Nephron (organoid): ENCODE data around the gene CACNG5.

Source experiments
- H3K27ac Mint-ChIP-seq, 3 experiments: 2 replicates each; pipeline ENCODE4 v1.8.0; 2020; ENCODE audit warnings: mixed read lengths in 3 of 3, mild to moderate bottlenecking in 2 of 3, moderate library complexity in 1 of 3
- H3K27me3 Mint-ChIP-seq: 2 replicates; pipeline ENCODE4 v1.8.0; 2021; ENCODE audit warnings: low read depth, mild to moderate bottlenecking, moderate library complexity, mixed read lengths
- H3K36me3 Mint-ChIP-seq: 2 replicates; pipeline ENCODE4 v1.8.0; 2020; ENCODE audit warnings: low read depth, mixed read lengths
- H3K4me1 Mint-ChIP-seq: 2 replicates; pipeline ENCODE4 v1.8.0; 2020; ENCODE audit warnings: mixed read lengths
- H3K4me3 Mint-ChIP-seq, 3 experiments: 2 replicates each; pipeline ENCODE4 v1.8.0; 2020; ENCODE audit warnings: mild to moderate bottlenecking in 3 of 3, mixed read lengths in 3 of 3, moderate library complexity in 2 of 3
- H3K9me3 Mint-ChIP-seq: 2 replicates; pipeline ENCODE4 v1.8.0; 2020; ENCODE audit warnings: mixed read lengths
- TF ChIP-seq, protein P1 (sequence below), 3 experiments: fragments of 200-600 bp; sonication (generic); IDR thresholded peaks; one replicate each; pipeline ENCODE4 v1.5.0; 2021; ENCODE audit warnings: antibody characterized with exemption in 3 of 3; ENCODE audit not compliant: unreplicated experiment in 3 of 3

Gene CACNG5

DNA sequence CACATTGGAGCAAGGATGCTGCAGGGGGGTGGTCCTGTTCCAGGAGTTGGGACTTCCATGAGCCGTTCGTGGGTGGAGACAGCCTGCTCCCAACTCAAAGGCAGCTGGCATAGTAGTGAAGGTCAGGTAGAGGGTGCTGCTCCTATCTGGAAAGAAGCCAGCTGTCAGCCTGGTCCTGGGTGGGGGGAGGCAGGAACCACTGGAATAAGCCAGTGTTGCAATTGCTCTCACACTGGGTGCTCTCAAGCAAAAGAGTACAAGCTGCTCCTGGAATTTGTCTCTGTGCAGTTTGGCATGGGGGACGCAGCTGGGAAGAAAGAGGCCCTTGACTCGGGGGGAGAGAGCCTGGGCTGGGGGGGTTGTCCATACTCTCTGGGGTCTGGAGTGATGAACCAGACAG lies 8.7 kb downstream of the CACNG5 start:
- Mint-ChIP-seq H3K27me3 (peaks cover 26% of the 10 kb centered on the region), H3K4me3 (no peak overlapping the region), H3K36me3 (no peaks in the 10 kb centered on the region), H3K9me3 (peaks cover 8% of the 10 kb centered on the region), H3K4me1 (no peaks in the 10 kb centered on the region), H3K27ac (no peak overlapping the region)
- TF ChIP-seq, protein P1, sequence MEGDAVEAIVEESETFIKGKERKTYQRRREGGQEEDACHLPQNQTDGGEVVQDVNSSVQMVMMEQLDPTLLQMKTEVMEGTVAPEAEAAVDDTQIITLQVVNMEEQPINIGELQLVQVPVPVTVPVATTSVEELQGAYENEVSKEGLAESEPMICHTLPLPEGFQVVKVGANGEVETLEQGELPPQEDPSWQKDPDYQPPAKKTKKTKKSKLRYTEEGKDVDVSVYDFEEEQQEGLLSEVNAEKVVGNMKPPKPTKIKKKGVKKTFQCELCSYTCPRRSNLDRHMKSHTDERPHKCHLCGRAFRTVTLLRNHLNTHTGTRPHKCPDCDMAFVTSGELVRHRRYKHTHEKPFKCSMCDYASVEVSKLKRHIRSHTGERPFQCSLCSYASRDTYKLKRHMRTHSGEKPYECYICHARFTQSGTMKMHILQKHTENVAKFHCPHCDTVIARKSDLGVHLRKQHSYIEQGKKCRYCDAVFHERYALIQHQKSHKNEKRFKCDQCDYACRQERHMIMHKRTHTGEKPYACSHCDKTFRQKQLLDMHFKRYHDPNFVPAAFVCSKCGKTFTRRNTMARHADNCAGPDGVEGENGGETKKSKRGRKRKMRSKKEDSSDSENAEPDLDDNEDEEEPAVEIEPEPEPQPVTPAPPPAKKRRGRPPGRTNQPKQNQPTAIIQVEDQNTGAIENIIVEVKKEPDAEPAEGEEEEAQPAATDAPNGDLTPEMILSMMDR (IDR thresholded peaks at IDR 0.05; ENCODE audit: unreplicated experiment in 3 of 3) = no peak

DNA sequence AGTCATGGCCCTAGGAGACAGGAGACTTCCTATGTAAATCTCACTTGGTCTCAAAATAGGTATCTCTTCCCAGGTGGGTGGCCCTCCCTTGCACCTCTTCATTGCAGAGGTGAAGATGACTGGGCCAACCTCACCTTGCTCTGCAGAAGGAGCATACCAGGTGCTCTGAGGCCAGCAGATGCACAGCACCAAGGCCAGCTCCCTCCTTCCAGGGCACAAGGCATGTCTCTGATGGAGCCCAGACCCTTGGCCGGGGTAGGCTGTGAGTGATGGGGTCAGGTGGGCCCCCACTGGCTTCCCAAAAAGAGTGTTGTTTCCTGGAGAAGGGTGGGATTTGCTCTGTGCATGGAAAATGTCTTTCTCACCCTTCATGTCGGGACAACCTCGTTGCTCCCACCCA lies 12.8 kb downstream of the CACNG5 start:
- TF ChIP-seq, protein P1 (IDR thresholded peaks at IDR 0.05; ENCODE audit: unreplicated experiment in 3 of 3) = no peak
- H3K27me3 Mint-ChIP-seq = peaks cover 11% of the 10 kb centered on the region
- H3K27ac Mint-ChIP-seq = no peak overlapping the region
- peaks cover 16% of the 10 kb centered on the region for H3K9me3 Mint-ChIP-seq
- H3K4me1 Mint-ChIP-seq = no peaks in the 10 kb centered on the region
- H3K4me3 Mint-ChIP-seq = no peak overlapping the region
- H3K36me3 Mint-ChIP-seq = no peaks in the 10 kb centered on the region

DNA sequence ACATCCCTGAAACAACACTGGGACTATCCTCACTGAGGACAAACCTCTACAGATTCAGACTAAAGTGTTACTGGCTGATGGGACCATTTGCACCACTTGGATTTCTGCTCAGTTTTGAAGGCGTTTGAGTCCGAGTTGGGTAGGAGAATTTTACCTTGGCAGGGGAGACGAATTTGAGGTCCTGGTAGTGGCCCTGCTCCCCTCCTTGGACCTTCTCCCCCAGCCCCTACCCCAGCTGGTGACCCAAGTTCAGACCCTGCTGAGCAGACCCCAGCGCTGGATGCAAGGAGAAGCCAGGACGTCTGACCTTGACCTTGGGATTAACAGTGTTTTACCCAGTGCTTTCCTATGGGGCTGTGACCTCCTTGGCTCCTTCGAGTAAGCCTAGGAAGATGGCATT lies 13.6 kb downstream of the CACNG5 start:
- Mint-ChIP-seq H3K36me3 (no peaks in the 10 kb centered on the region), H3K4me3 (no peak overlapping the region), H3K9me3 (peaks cover 19% of the 10 kb centered on the region), H3K27ac (no peak overlapping the region), H3K4me1 (no peaks in the 10 kb centered on the region), H3K27me3 (peaks cover 11% of the 10 kb centered on the region)
- TF ChIP-seq, protein P1 (IDR thresholded peaks at IDR 0.05; ENCODE audit: unreplicated experiment in 3 of 3) = no peak

DNA sequence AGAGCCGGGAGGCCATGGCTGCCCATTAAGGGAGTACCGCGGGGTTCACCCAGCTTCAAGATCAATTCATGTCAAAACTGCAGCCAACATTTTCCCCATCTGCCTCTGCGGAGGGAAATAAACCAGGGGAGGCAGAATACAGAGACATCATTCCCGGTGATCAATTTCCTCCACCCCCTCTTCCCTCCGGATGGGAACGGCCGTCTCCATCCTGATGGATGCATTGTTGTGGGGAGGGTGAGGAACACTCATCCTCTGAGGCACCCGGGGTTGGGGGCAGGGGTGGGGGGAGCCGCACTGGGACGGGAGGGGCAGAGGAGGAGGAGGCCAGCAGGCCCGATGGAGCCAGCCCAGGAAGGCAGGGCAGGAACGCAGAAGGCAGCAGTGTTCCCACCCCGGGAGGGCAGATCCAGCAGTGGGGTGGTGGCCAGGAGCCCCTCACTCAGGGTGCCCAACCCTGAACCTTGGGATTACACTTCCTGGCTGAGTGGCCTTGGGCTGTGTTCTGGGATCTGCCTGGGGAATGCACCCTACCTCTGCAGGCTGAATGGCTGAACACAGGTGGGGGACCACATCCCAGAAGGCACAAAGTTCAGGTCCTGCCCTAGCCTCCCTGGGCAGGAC lies 14.2 kb downstream of the CACNG5 start:
- Mint-ChIP-seq H3K36me3 (no peaks in the 10 kb centered on the region), H3K27ac (no peak overlapping the region), H3K4me3 (no peak overlapping the region), H3K9me3 (peaks cover 19% of the 10 kb centered on the region), H3K27me3 (peaks cover 5% of the 10 kb centered on the region), H3K4me1 (no peaks in the 10 kb centered on the region)
- TF ChIP-seq, protein P1 (IDR thresholded peaks at IDR 0.05; ENCODE audit: unreplicated experiment in 3 of 3) = no peak

DNA sequence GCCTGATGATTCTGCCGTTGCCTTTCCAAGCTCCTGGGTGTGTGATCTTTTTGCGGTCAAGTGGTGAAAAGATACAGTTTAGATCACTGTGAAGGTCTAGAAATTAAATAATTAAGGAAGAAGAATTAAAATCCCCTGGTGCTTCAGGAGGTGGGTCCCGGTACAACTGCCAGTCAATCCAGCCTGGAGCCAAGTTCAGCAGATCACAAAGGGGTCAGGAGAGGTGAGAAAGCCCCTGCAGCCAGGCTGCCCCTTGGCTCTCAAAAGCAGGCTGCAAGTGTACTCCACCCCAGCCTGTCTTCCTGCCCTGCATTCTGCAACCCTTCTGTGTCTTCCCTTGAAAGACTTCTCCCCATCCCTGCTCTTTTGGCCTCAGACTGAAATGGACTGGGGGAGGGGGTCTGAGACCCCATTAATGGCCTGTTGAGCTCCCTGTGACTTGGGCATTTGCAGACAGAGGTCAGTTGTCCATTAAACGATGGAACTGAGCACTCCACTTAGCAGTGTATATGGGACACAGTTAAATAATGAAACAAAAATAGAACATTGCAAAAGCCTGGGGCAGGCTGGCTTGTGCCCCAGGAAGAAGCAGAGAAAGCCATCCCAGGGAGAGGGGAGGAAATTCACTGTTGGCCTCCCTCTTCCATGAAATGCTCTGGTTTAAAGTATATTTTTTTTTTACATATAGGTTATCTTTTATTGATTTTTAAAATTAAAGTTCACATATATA lies 15.1 kb downstream of the CACNG5 start:
- Mint-ChIP-seq H3K27me3 (peaks cover 5% of the 10 kb centered on the region), H3K9me3 (peaks cover 23% of the 10 kb centered on the region), H3K36me3 (peaks cover 4% of the 10 kb centered on the region), H3K4me3 (no peak overlapping the region), H3K27ac (no peak overlapping the region), H3K4me1 (no peaks in the 10 kb centered on the region)
- TF ChIP-seq, protein P1 (IDR thresholded peaks at IDR 0.05; ENCODE audit: unreplicated experiment in 3 of 3) = no peak

DNA sequence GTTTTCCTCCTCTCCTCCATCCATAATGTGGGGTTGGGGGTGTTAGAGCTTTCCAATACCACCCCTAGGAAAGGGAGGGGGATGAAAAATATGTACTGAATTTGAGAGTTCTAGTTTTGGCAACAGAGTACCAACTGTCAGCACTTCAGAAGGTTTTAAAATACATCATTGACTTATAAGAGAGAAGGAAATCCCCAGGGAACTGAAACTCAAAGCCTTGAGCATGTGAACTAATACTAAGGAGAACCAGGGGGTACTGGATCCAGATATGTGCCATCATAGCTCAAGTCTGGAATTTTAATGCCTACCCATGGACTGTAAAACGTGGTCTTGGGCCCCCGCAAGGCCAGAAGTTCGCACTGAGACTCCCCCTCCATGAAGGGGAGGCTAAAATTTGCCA lies 15.8 kb downstream of the CACNG5 start:
- Mint-ChIP-seq H3K36me3 (peaks cover 4% of the 10 kb centered on the region), H3K27me3 (peaks cover 5% of the 10 kb centered on the region), H3K27ac (no peak overlapping the region), H3K9me3 (peaks cover 23% of the 10 kb centered on the region), H3K4me3 (no peak overlapping the region), H3K4me1 (no peaks in the 10 kb centered on the region)
- TF ChIP-seq, protein P1 (IDR thresholded peaks at IDR 0.05; ENCODE audit: unreplicated experiment in 3 of 3) = no peak
